AG09319 (cell line): ENCODE results near the gene GNMT.

ENCODE experiments used
- DNase-seq: peaks from one replicate; pipeline ENCODE4 v3.0.0-alpha.2; 2010; ENCODE audit warnings: low read depth; ENCODE audit errors: extremely low read depth
- CTCF ChIP-seq: IDR thresholded peaks from 2 replicates; pipeline ENCODE4 v1.5.1; 2011; ENCODE audit warnings: low read depth, mild to moderate bottlenecking, inconsistent platforms, low read length, moderate library complexity

Gene GNMT

GRCh38 chr6:42963179-42963854 is 2.8 kb downstream of the GNMT start:
- TF ChIP-seq CTCF, result no peak
- DNase-seq, result no peak

DNA sequence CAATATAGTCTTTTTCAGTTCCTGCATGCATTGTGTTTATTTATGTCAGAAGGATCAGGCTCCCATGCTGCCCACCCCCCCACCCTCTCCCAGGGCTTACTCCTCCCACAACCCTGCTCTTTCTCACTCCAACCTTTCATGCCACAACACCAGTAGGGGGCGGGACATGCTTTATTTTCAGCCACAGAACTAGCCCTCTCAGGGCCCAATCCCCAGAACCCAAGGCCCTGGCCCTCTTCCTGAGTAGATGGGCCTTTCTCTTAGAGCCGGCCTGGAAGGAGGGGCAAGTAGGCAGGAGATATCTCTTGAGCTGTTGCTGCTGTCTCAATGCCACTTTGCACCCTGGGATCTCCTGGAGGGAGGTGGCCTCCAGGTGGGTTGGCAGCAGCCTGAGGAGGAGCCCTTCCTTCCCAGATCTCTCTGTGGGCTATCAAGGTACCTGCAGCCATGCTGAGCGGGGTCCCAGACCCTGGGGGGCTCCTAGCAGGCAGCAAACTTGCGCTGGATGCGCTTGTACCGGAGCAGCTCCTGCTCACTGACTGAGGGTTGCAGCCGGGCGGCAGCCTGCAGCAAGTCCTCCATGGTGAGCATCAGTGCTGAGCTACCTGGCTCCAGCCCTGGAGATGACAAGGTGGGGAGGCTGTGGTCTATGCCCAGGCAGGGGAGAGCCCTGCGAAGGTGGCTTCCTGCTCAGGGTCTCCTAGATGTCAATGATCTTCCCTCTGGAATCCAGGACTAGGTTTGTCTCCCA is 3.5 kb downstream of the GNMT start:
- no peak for DNase-seq
- peak; percentile 17 for TF ChIP-seq CTCF

DNA sequence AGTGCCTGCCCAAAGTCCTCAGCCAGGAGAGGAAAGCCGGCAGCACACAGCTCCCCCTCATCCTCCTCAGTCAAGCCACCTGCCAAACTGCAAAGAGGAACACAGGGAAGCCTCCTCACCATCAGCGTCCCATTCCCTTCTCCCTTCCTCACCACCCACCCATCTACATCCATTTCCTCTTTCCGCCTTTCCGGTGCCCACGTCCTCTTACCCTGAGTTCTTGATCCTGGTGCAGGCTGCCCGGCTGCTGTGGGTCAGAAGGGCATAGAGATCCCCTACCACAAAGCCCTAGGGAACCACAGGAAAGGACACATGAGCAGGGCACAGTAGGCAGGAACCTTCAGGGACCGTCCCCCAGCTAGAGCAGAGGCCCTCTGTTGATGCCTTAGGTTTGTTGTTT is 6.0 kb downstream of the GNMT start:
- TF ChIP-seq CTCF, result no peak

DNA sequence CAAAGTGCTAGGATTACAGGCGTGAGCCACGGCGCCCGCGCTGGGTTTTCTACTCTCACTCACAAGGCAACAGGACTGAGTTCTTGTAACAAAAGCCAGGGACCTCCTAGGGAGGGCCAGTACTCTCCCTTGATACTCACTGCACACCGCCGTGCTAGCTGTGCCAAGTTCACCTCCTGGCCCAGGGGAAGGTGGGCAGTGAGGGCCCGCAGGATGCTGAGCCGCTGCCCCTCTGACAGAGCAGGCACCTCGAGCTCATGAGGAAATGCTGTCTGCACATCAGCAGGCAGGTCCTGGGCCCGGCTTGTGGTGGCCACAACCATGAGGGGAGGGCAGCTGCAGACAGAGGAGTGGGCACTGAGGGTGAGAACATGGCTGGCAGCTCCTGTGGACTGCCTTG is 6.7 kb downstream of the GNMT start:
- TF ChIP-seq CTCF, result no peak
- DNase-seq, result no peak

More for the DNA sequence above, 6.0 kb downstream of the GNMT start:
- DNase-seq, result no peak

GRCh38 chr6:42968126-42968701 is 7.7 kb downstream of the GNMT start:
- TF ChIP-seq CTCF, result no peak
- no peak for DNase-seq

- no peak for DNase-seq
- no peak for TF ChIP-seq CTCF
These were observed 8.2 kb downstream of the GNMT start for GRCh38 chr6:42968783-42969182.

- TF ChIP-seq CTCF, result no peak
- DNase-seq, result no peak
These were observed 8.9 kb downstream of the GNMT start for GRCh38 chr6:42969431-42969830.
